Measurements from ENCODE around the gene AGPAT2. TPM values are rescaled to one million over a fixed set of nuclear protein-coding genes. Genes with fewer than 3 reads are reported as not detected.

AGPAT2 gene
- polyA plus RNA-seq, 1 of the 3 experiments (the other 2 are of a cell fraction) = 46.8 TPM

DNA sequence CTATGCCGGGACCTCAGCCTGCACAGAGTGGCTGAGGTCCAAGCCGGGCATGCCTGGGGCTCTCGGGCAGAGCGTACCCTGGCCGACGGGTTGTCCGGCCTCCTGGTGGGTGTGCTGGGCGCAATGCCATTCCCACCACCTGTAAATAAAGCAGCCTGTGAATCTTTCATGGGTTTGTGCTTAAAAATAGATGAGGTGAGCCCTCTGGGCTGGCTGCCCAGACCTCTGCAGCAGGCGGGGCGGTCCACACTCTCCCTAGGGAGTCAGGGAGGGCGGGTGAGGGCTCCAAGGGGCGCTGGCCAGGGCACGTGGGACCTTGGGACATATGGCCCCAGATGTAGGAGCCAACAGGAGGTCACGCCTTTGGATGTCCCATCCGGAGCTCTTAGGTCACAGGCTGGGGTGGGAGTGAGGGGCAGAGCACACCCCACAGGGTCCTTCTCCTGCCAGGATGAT, 3.6 kb upstream of the AGPAT2 start:
- no peak for DNase-seq
- Histone ChIP-seq H3K79me2 (ENCODE audit: insufficient read depth) (peaks cover 5% of the 10 kb centered on the region), H3F3A (replicated peaks; ENCODE audit: insufficient read depth) (no peaks in the 10 kb centered on the region), H3K9ac (no peak overlapping the region), H3K27me3 (ENCODE audit: insufficient read depth) (no peaks in the 10 kb centered on the region), H3K27ac (ENCODE audit: low read depth in 2 of 2, low read length in 1 of 2) (no peak overlapping the region), H3K9me3 (no peaks in the 10 kb centered on the region), H3K9me2 (no peaks in the 10 kb centered on the region), H3K4me1 (ENCODE audit: control insufficient read depth in 1 of 2, insufficient read depth in 2 of 2, low read depth in 1 of 2, low read length in 1 of 2) (peaks cover 3 to 28% of the 10 kb centered on the region in 2 experiments; a peak in 2 of 4 replicates), H2AFZ (ENCODE audit: low read depth) (no peak overlapping the region), H3K4me3 (ENCODE audit: low read depth in 2 of 2, low read length in 1 of 2) (no peak overlapping the region), H4K20me1 (ENCODE audit: insufficient read depth) (no peaks in the 10 kb centered on the region; the same call in 1 of the 2 replicates), H3K36me3 (replicated peaks in 1 of 2; ENCODE audit: control insufficient read depth in 1 of 2, insufficient read depth in 2 of 2, low read length in 1 of 2) (no peaks in the 10 kb centered on the region), H3K4me2 (no peak overlapping the region)
- WGBS (ENCODE audit: low lambda C conversion rate) = 82% methylated on average over 14 of the region's 15 CpGs
- TF ChIP-seq TAF1 (IDR thresholded peaks at IDR 0.05; ENCODE audit: borderline replicate concordance, low read depth, low read length) = no peak
- TF ChIP-seq, protein P1, sequence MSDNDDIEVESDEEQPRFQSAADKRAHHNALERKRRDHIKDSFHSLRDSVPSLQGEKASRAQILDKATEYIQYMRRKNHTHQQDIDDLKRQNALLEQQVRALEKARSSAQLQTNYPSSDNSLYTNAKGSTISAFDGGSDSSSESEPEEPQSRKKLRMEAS (IDR thresholded peaks at IDR 0.05; ENCODE audit: low read depth) = no peak
- TF ChIP-seq NFIC (IDR thresholded peaks at IDR 0.05; ENCODE audit: borderline replicate concordance) = no peak
- TF ChIP-seq EZH2phosphoT487 (IDR thresholded peaks at IDR 0.05; ENCODE audit: borderline replicate concordance, low read depth) = no peak
- TF ChIP-seq MXI1 (IDR thresholded peaks at IDR 0.05; ENCODE audit: low read depth, low read length) = no peak
- TF ChIP-seq GABPA (IDR thresholded peaks at IDR 0.05; ENCODE audit: low read depth) = no peak
- TF ChIP-seq TCF12 (IDR thresholded peaks at IDR 0.05) = no peak
- no peak for TF ChIP-seq RCOR1 (IDR thresholded peaks at IDR 0.05; ENCODE audit: low read length)
- TF ChIP-seq CHD2 (IDR thresholded peaks at IDR 0.05; ENCODE audit: low read length, partially characterized antibody) = no peak
- TF ChIP-seq, protein P2, sequence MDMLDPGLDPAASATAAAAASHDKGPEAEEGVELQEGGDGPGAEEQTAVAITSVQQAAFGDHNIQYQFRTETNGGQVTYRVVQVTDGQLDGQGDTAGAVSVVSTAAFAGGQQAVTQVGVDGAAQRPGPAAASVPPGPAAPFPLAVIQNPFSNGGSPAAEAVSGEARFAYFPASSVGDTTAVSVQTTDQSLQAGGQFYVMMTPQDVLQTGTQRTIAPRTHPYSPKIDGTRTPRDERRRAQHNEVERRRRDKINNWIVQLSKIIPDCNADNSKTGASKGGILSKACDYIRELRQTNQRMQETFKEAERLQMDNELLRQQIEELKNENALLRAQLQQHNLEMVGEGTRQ (IDR thresholded peaks at IDR 0.05; ENCODE audit: borderline replicate concordance, low read depth, low read length) = no peak
- TF ChIP-seq, protein P3, sequence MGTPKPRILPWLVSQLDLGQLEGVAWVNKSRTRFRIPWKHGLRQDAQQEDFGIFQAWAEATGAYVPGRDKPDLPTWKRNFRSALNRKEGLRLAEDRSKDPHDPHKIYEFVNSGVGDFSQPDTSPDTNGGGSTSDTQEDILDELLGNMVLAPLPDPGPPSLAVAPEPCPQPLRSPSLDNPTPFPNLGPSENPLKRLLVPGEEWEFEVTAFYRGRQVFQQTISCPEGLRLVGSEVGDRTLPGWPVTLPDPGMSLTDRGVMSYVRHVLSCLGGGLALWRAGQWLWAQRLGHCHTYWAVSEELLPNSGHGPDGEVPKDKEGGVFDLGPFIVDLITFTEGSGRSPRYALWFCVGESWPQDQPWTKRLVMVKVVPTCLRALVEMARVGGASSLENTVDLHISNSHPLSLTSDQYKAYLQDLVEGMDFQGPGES (IDR thresholded peaks at IDR 0.05; ENCODE audit: low read depth, low read length) = no peak
- TF ChIP-seq GATA2 (CRISPR knock-in tag; IDR thresholded peaks at IDR 0.05) = no peak
- TF ChIP-seq FOSL2 (IDR thresholded peaks at IDR 0.05; ENCODE audit: borderline replicate concordance, low read depth) = no peak
- CTCF ChIA-PET = interaction anchor here (0.8 to 1.7 kb wide), 3 partner anchors 19 to 206 kb away, joined by 3 to 4 read pairs (median 3); no protein-coding TSS in a partner anchor
- POLR2A ChIA-PET = no interaction called here

DNA sequence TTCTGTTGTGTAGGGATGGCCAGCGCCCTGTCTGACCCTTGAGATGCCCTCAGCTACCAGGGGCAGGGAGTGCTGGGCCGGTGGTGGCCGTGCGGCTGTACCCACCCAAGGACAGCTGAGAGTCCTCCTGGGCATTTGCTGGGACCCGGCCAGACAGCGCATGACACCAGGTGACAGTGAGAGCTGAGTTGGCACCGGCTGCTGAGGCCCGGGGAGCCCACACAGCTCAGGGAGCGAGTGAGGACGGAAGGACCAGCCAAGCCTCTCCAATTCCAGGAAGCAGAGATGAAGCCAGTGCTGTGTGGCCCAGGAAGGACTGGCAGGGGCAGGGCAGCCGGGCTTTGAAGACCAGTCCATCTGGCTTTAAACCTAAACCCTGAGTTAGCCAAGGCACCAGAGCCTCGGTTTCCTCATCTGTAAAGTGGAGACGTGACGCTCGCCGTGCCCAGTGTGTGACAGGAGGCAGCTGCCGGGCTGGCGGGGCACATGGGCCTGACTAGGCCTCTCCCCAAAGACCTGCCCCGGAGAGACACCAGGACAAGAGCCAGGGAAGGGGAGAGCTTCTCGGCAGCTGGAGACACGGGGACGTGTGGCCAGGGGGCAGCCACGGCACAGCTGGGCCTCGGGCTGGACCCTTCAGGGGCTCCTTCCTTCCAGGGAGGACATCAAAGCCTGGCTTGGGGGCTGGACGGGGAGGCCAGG, 3.0 kb upstream of the AGPAT2 start:
- TF ChIP-seq POLR2AphosphoS5 (IDR thresholded peaks at IDR 0.05; ENCODE audit: low read depth, low read length) (no peak), EZH2phosphoT487 (IDR thresholded peaks at IDR 0.05; ENCODE audit: borderline replicate concordance, low read depth) (no peak), TEAD4 (IDR thresholded peaks at IDR 0.05; ENCODE audit: borderline replicate concordance, insufficient read depth) (no peak), RAD21 (IDR thresholded peaks at IDR 0.05; ENCODE audit: low read length) (no peak), TAF1 (IDR thresholded peaks at IDR 0.05; ENCODE audit: borderline replicate concordance, low read depth, low read length) (no peak), SMC3 (IDR thresholded peaks at IDR 0.05; ENCODE audit: low read depth, low read length) (no peak)
- TF ChIP-seq, protein P4, sequence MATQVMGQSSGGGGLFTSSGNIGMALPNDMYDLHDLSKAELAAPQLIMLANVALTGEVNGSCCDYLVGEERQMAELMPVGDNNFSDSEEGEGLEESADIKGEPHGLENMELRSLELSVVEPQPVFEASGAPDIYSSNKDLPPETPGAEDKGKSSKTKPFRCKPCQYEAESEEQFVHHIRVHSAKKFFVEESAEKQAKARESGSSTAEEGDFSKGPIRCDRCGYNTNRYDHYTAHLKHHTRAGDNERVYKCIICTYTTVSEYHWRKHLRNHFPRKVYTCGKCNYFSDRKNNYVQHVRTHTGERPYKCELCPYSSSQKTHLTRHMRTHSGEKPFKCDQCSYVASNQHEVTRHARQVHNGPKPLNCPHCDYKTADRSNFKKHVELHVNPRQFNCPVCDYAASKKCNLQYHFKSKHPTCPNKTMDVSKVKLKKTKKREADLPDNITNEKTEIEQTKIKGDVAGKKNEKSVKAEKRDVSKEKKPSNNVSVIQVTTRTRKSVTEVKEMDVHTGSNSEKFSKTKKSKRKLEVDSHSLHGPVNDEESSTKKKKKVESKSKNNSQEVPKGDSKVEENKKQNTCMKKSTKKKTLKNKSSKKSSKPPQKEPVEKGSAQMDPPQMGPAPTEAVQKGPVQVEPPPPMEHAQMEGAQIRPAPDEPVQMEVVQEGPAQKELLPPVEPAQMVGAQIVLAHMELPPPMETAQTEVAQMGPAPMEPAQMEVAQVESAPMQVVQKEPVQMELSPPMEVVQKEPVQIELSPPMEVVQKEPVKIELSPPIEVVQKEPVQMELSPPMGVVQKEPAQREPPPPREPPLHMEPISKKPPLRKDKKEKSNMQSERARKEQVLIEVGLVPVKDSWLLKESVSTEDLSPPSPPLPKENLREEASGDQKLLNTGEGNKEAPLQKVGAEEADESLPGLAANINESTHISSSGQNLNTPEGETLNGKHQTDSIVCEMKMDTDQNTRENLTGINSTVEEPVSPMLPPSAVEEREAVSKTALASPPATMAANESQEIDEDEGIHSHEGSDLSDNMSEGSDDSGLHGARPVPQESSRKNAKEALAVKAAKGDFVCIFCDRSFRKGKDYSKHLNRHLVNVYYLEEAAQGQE (IDR thresholded peaks at IDR 0.05; ENCODE audit: low read depth, low read length) = no peak
- TF ChIP-seq, protein P3 (IDR thresholded peaks at IDR 0.05; ENCODE audit: low read depth, low read length) = no peak
- TF ChIP-seq, protein P1 (IDR thresholded peaks at IDR 0.05; ENCODE audit: low read depth) = no peak
- Histone ChIP-seq H3K9me3 (no peaks in the 10 kb centered on the region), H3K36me3 (replicated peaks in 1 of 2; ENCODE audit: control insufficient read depth in 1 of 2, insufficient read depth in 2 of 2, low read length in 1 of 2) (no peaks in the 10 kb centered on the region), H2AFZ (ENCODE audit: low read depth) (no peak overlapping the region), H3K27ac (ENCODE audit: low read depth in 2 of 2, low read length in 1 of 2) (no peak overlapping the region), H3K79me2 (ENCODE audit: insufficient read depth) (peaks cover 11% of the 10 kb centered on the region), H3K4me3 (ENCODE audit: low read depth in 2 of 2, low read length in 1 of 2) (no peak overlapping the region), H3K9me2 (no peaks in the 10 kb centered on the region), H3K4me2 (no peak overlapping the region), H3F3A (replicated peaks; ENCODE audit: insufficient read depth) (no peaks in the 10 kb centered on the region), H3K9ac (no peak overlapping the region), H3K27me3 (ENCODE audit: insufficient read depth) (no peaks in the 10 kb centered on the region), H3K4me1 (ENCODE audit: control insufficient read depth in 1 of 2, insufficient read depth in 2 of 2, low read depth in 1 of 2, low read length in 1 of 2) (peaks cover 4 to 27% of the 10 kb centered on the region in 2 experiments; a peak in 2 of 4 replicates), H4K20me1 (ENCODE audit: insufficient read depth) (no peaks in the 10 kb centered on the region; the same call in 1 of the 2 replicates)
- ChIA-PET CTCF (interaction anchor here (0.6 to 1.7 kb wide), 4 partner anchors 18 to 206 kb away, joined by 3 to 7 read pairs (median 4); no protein-coding TSS in a partner anchor), POLR2A (no interaction called here)
- 50% methylated on average over 1 of the region's 25 CpGs for WGBS (ENCODE audit: low lambda C conversion rate)
- DNase-seq = no peak
